Activated naive CD4-positive, alpha-beta T cell treated with anti-CD3 and anti-CD28 coated beads, Interleukin-2, amount 50 U/mL, for 24 hours (primary cell): Measurements from ENCODE around the gene DNAJC5G.

Experiments used
- H3K27ac Mint-ChIP-seq: one replicate; pipeline ENCODE4 v1.8.0; 2021; ENCODE audit warnings: mild to moderate bottlenecking, mixed read lengths
- H3K27me3 Mint-ChIP-seq: one replicate; pipeline ENCODE4 v1.8.0; 2021; ENCODE audit warnings: mixed read lengths
- H3K36me3 Mint-ChIP-seq: one replicate; pipeline ENCODE4 v1.8.0; 2021; ENCODE audit warnings: mixed read lengths
- H3K4me1 Mint-ChIP-seq: one replicate; pipeline ENCODE4 v1.8.0; 2021; ENCODE audit warnings: mixed read lengths
- H3K4me3 Mint-ChIP-seq: one replicate; pipeline ENCODE4 v1.8.0; 2021; ENCODE audit warnings: mild to moderate bottlenecking, mixed read lengths
- H3K9me3 Mint-ChIP-seq: one replicate; pipeline ENCODE4 v1.8.0; 2021; ENCODE audit warnings: mixed read lengths

Gene DNAJC5G

GRCh38 chr2:27247893-27248292, 27.3 kb upstream of the DNAJC5G start:
- Mint-ChIP-seq H3K27me3 (no peaks in the 10 kb centered on the region), H3K4me3 (no peak overlapping the region), H3K27ac (no peak overlapping the region), H3K4me1 (no peaks in the 10 kb centered on the region), H3K9me3 (no peaks in the 10 kb centered on the region), H3K36me3 (no peaks in the 10 kb centered on the region)

GRCh38 chr2:27249159-27249890, 25.9 kb upstream of the DNAJC5G start:
- no peaks in the 10 kb centered on the region for H3K36me3 Mint-ChIP-seq
- no peaks in the 10 kb centered on the region for H3K4me1 Mint-ChIP-seq
- no peaks in the 10 kb centered on the region for H3K27me3 Mint-ChIP-seq
- H3K27ac Mint-ChIP-seq, result no peak overlapping the region
- H3K4me3 Mint-ChIP-seq, result no peak overlapping the region
- H3K9me3 Mint-ChIP-seq, result no peaks in the 10 kb centered on the region

GRCh38 chr2:27249891-27250651, 25.2 kb upstream of the DNAJC5G start:
- Mint-ChIP-seq H3K4me1 (no peaks in the 10 kb centered on the region), H3K4me3 (no peak overlapping the region), H3K27me3 (peaks cover 2% of the 10 kb centered on the region), H3K27ac (no peak overlapping the region), H3K9me3 (no peaks in the 10 kb centered on the region), H3K36me3 (no peaks in the 10 kb centered on the region)

- Mint-ChIP-seq H3K9me3 (no peaks in the 10 kb centered on the region), H3K36me3 (no peaks in the 10 kb centered on the region), H3K27me3 (peaks cover 4% of the 10 kb centered on the region), H3K4me1 (no peaks in the 10 kb centered on the region), H3K4me3 (no peak overlapping the region), H3K27ac (no peak overlapping the region)
Observed at GRCh38 chr2:27250652-27251379, 24.4 kb upstream of the DNAJC5G start.

- Mint-ChIP-seq H3K4me1 (no peaks in the 10 kb centered on the region), H3K9me3 (no peaks in the 10 kb centered on the region), H3K4me3 (no peak overlapping the region), H3K27ac (no peak overlapping the region), H3K27me3 (peaks cover 9% of the 10 kb centered on the region), H3K36me3 (no peaks in the 10 kb centered on the region)
Observed at GRCh38 chr2:27251766-27252165, 23.5 kb upstream of the DNAJC5G start.

GRCh38 chr2:27255187-27255586, 20.0 kb upstream of the DNAJC5G start:
- H3K36me3 Mint-ChIP-seq, result no peaks in the 10 kb centered on the region
- no peaks in the 10 kb centered on the region for H3K9me3 Mint-ChIP-seq

GRCh38 chr2:27255660-27256059, 19.6 kb upstream of the DNAJC5G start:
- Mint-ChIP-seq H3K9me3 (no peaks in the 10 kb centered on the region), H3K4me1 (no peaks in the 10 kb centered on the region), H3K36me3 (no peaks in the 10 kb centered on the region), H3K4me3 (no peak overlapping the region), H3K27ac (no peak overlapping the region), H3K27me3 (peaks cover 31% of the 10 kb centered on the region)

More at GRCh38 chr2:27255187-27255586, 20.0 kb upstream of the DNAJC5G start:
- H3K4me3 Mint-ChIP-seq, result no peak overlapping the region
- H3K27ac Mint-ChIP-seq, result no peak overlapping the region
- H3K27me3 Mint-ChIP-seq, result peaks cover 26% of the 10 kb centered on the region
- H3K4me1 Mint-ChIP-seq, result no peaks in the 10 kb centered on the region

GRCh38 chr2:27256855-27257454, 18.3 kb upstream of the DNAJC5G start:
- H3K27ac Mint-ChIP-seq, result no peak overlapping the region
- peaks cover 11% of the 10 kb centered on the region for H3K4me1 Mint-ChIP-seq
- peaks cover 43% of the 10 kb centered on the region for H3K27me3 Mint-ChIP-seq
- H3K4me3 Mint-ChIP-seq, result no peak overlapping the region
- H3K36me3 Mint-ChIP-seq, result no peaks in the 10 kb centered on the region
- H3K9me3 Mint-ChIP-seq, result no peaks in the 10 kb centered on the region

GRCh38 chr2:27258051-27258450, 17.2 kb upstream of the DNAJC5G start:
- Mint-ChIP-seq H3K27ac (no peak overlapping the region), H3K36me3 (no peaks in the 10 kb centered on the region), H3K27me3 (peaks cover 43% of the 10 kb centered on the region), H3K9me3 (no peaks in the 10 kb centered on the region), H3K4me1 (peaks cover 12% of the 10 kb centered on the region), H3K4me3 (no peak overlapping the region)

- Mint-ChIP-seq H3K9me3 (no peaks in the 10 kb centered on the region), H3K36me3 (no peaks in the 10 kb centered on the region), H3K27ac (peak overlapping the region; percentile 31), H3K4me3 (peak overlapping the region; percentile 86), H3K4me1 (peaks cover 28% of the 10 kb centered on the region), H3K27me3 (peaks cover 50% of the 10 kb centered on the region)
Observed at GRCh38 chr2:27261241-27261925, 13.8 kb upstream of the DNAJC5G start.

- Mint-ChIP-seq H3K4me3 (peak overlapping the region; percentile 86), H3K27ac (no peak overlapping the region), H3K4me1 (peaks cover 28% of the 10 kb centered on the region), H3K9me3 (no peaks in the 10 kb centered on the region), H3K36me3 (no peaks in the 10 kb centered on the region), H3K27me3 (peaks cover 47% of the 10 kb centered on the region)
Observed at GRCh38 chr2:27261926-27262298, 13.3 kb upstream of the DNAJC5G start.

- Mint-ChIP-seq H3K4me1 (peaks cover 28% of the 10 kb centered on the region), H3K27me3 (peaks cover 42% of the 10 kb centered on the region), H3K36me3 (no peaks in the 10 kb centered on the region), H3K27ac (no peak within 1 kb of the TSS), H3K4me3 (peak within 1 kb of the TSS; percentile 87), H3K9me3 (no peaks in the 10 kb centered on the region)
Observed at GRCh38 chr2:27262379-27263286, 12.6 kb upstream of the DNAJC5G start, which contains the start of gene SLC30A3. Gene SLC30A3 (minus strand): TSS chr2:27263047. CDS start chr2:27262906, 141 bp downstream.

- Mint-ChIP-seq H3K4me3 (peak overlapping the region; percentile 87), H3K36me3 (no peaks in the 10 kb centered on the region), H3K27ac (no peak overlapping the region), H3K27me3 (peaks cover 40% of the 10 kb centered on the region), H3K9me3 (no peaks in the 10 kb centered on the region), H3K4me1 (peaks cover 28% of the 10 kb centered on the region)
Observed at GRCh38 chr2:27263287-27264252, 11.7 kb upstream of the DNAJC5G start.
